HUES6 (cell line): ENCODE data around the gene SLC25A52.
"Not testable (repeated sequence)": the region's sequence is repeated elsewhere in the genome, so short reads cannot be mapped to it uniquely, and the experiment has no call there.

Experiments
- H3K27ac ChIP-seq: 2 replicates; pipeline ENCODE4 v1.7.0; 2013; ENCODE audit warnings: low read depth, mild to moderate bottlenecking, low read length, inconsistent platforms
- H3K27me3 ChIP-seq: 2 replicates; pipeline ENCODE4 v1.6.1; 2013; ENCODE audit warnings: low read length; ENCODE audit not compliant: control insufficient read depth, insufficient read depth
- H3K36me3 ChIP-seq: 2 replicates; pipeline ENCODE4 v1.6.1; 2013; ENCODE audit warnings: low read length; ENCODE audit not compliant: control insufficient read depth, insufficient read depth
- H3K4me1 ChIP-seq: 2 replicates; pipeline ENCODE4 v1.6.1; 2013; ENCODE audit warnings: low read length; ENCODE audit not compliant: control insufficient read depth, insufficient read depth
- H3K4me3 ChIP-seq: 2 replicates; pipeline ENCODE4 v1.5.1; 2013; ENCODE audit warnings: low read depth, low read length
- H3K9ac ChIP-seq: one replicate; pipeline ENCODE4 v1.6.1; 2013; ENCODE audit warnings: mild to moderate bottlenecking, low read length
- H3K9me3 ChIP-seq: 2 replicates; pipeline ENCODE4 v1.6.1; 2013; ENCODE audit warnings: low read depth, low read length; ENCODE audit not compliant: control insufficient read depth, insufficient read depth

SLC25A52 gene

GRCh38 chr18:31778391-31778950 is 17.8 kb upstream of the SLC25A52 start:
- peaks cover 38% of the 10 kb centered on the region for H3K9me3 ChIP-seq
- H3K9ac ChIP-seq: no peak overlapping the region
- H3K27me3 ChIP-seq: no peaks in the 10 kb centered on the region
- no peaks in the 10 kb centered on the region for H3K4me1 ChIP-seq
- H3K27ac ChIP-seq: no peak overlapping the region
- no peak overlapping the region for H3K4me3 ChIP-seq
- no peaks in the 10 kb centered on the region for H3K36me3 ChIP-seq

GRCh38 chr18:31776093-31776492 is 15.4 kb upstream of the SLC25A52 start:
- Histone ChIP-seq H3K9ac (no peak overlapping the region), H3K4me1 (no peaks in the 10 kb centered on the region), H3K36me3 (no peaks in the 10 kb centered on the region), H3K4me3 (no peak overlapping the region), H3K27ac (no peak overlapping the region), H3K27me3 (no peaks in the 10 kb centered on the region), H3K9me3 (peaks cover 29% of the 10 kb centered on the region)

GRCh38 chr18:31774962-31775361 is 14.3 kb upstream of the SLC25A52 start:
- H3K36me3 ChIP-seq: no peaks in the 10 kb centered on the region
- no peaks in the 10 kb centered on the region for H3K27me3 ChIP-seq
- H3K9me3 ChIP-seq: peaks cover 24% of the 10 kb centered on the region
- no peaks in the 10 kb centered on the region for H3K4me1 ChIP-seq
- no peak overlapping the region for H3K27ac ChIP-seq
- H3K4me3 ChIP-seq: no peak overlapping the region
- no peak overlapping the region for H3K9ac ChIP-seq

DNA sequence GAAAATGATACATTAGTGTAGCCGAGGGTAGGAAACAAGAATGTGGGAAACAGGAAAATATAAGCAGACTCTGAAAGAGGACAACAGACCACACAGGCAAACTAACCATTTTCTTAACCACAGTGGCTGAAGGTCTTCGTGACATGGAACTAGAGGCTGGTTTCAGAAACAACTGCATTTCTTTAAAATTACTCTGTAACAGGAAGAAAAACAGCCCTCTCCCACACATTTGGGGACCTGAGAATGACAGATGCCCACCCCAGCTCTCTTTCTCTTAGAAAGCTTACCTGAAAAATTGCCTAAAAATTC is 13.8 kb upstream of the SLC25A52 start:
- H3K4me3 ChIP-seq: no peak overlapping the region
- no peaks in the 10 kb centered on the region for H3K27me3 ChIP-seq
- H3K36me3 ChIP-seq: no peaks in the 10 kb centered on the region
- H3K4me1 ChIP-seq: no peaks in the 10 kb centered on the region
- no peak overlapping the region for H3K9ac ChIP-seq
- H3K27ac ChIP-seq: no peak overlapping the region
- H3K9me3 ChIP-seq: peaks cover 19% of the 10 kb centered on the region

DNA sequence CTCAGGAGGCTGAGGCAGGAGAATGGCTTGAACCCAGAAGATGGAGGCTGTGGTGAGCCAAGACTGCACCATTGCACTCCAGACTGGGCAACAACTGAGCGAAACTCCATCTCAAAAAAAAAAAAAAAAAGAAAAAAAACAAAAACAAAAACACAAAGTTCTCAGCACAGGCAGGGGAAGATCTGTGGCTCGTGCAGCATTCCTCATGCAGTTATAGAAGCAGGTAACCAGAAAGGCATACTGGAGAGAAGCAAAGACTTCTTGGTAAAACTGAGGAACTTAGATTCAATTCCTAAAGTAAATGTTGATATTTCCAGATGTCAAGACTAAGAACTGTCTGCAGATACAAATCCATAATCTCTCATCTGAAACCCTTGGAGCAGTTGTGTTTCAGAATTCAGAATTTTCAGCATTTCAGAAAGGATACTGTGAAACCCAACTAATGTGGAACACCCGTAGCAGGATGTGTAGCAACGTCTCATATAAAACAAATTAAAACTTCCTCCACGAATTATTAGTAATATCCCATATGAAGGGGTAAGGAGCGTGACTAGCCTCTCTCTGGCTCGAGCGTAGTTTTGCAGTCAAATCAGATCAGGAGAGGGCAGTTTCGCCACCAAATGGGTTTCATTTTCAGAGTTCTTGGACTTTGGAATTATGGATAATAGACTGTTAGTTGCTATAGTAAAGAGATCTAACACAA is 13.2 kb upstream of the SLC25A52 start:
- H3K4me3 ChIP-seq: no peak overlapping the region
- no peak overlapping the region for H3K27ac ChIP-seq
- no peaks in the 10 kb centered on the region for H3K27me3 ChIP-seq
- no peaks in the 10 kb centered on the region for H3K36me3 ChIP-seq
- no peak overlapping the region for H3K9ac ChIP-seq
- H3K9me3 ChIP-seq: peaks cover 14% of the 10 kb centered on the region
- no peaks in the 10 kb centered on the region for H3K4me1 ChIP-seq

- Histone ChIP-seq H3K9ac (no peak overlapping the region), H3K4me1 (no peaks in the 10 kb centered on the region), H3K27me3 (no peaks in the 10 kb centered on the region), H3K27ac (no peak overlapping the region), H3K9me3 (peaks cover 2% of the 10 kb centered on the region; the same call in 1 of the 2 replicates), H3K4me3 (no peak overlapping the region), H3K36me3 (no peaks in the 10 kb centered on the region)
These were observed 12.0 kb upstream of the SLC25A52 start for GRCh38 chr18:31772699-31773098.

DNA sequence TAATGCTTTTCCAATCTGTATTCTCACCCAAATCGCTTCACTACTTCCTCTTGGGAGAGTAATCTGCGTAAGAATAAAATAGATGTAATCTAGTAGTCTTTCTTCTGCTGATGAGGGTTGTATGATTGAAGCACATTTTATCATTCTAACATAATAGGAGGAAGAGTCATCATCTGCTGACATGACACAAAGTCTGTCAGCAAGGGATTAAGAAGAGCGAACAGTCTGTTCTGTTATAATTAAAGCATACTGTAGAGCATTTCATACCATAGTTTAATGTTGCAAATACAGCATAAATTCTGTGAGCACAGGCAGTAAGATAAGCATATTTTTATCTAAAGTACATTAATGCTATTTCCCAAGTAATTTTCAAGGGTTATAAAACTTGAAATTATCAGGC is 10.4 kb downstream of the SLC25A52 start:
- Histone ChIP-seq H3K4me1 (no peaks in the 10 kb centered on the region), H3K9ac (no peak overlapping the region), H3K4me3 (no peak overlapping the region), H3K27ac (no peak overlapping the region), H3K9me3 (no peaks in the 10 kb centered on the region), H3K36me3 (no peaks in the 10 kb centered on the region), H3K27me3 (no peaks in the 10 kb centered on the region)

DNA sequence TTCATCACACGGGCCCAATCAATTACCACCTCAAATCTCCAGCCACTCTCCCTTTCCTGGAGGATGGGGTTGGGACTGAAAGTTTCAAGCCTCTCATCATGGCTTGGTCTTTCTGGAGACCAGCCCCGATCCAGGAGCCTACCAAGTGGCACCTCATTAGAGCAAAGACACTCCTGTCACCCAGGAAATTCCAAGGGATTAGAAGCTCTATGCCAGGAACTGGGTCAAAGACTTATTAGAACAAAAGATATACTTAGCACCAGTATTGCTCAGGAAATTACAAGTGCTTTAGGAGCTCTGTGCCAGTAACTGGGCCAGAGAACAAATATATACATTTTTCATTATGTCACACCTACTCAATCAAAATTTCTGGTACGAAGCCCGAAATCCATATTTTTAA is 14.3 kb downstream of the SLC25A52 start:
- H3K36me3 ChIP-seq: no peaks in the 10 kb centered on the region
- H3K4me3 ChIP-seq: no peak overlapping the region
- no peaks in the 10 kb centered on the region for H3K27me3 ChIP-seq
- H3K27ac ChIP-seq: no peak overlapping the region
- peaks cover 13% of the 10 kb centered on the region for H3K9me3 ChIP-seq
- no peak overlapping the region for H3K9ac ChIP-seq
- H3K4me1 ChIP-seq: peaks cover 9% of the 10 kb centered on the region; the same call in 1 of the 2 replicates

- H3K36me3 ChIP-seq: no peaks in the 10 kb centered on the region
- peaks cover 17% of the 10 kb centered on the region for H3K9me3 ChIP-seq
- H3K4me3 ChIP-seq: no peak overlapping the region
- no peak overlapping the region for H3K27ac ChIP-seq
- H3K9ac ChIP-seq: no peak overlapping the region
- H3K4me1 ChIP-seq: peaks cover 9% of the 10 kb centered on the region; the same call in 1 of the 2 replicates
- no peaks in the 10 kb centered on the region for H3K27me3 ChIP-seq
These were observed 16.2 kb downstream of the SLC25A52 start for GRCh38 chr18:31744321-31745067.

- H3K27ac ChIP-seq, H3K36me3 ChIP-seq, H3K4me1 ChIP-seq: not testable (repeated sequence)
These were observed 17.1 kb downstream of the SLC25A52 start for GRCh38 chr18:31743600-31743999.

DNA sequence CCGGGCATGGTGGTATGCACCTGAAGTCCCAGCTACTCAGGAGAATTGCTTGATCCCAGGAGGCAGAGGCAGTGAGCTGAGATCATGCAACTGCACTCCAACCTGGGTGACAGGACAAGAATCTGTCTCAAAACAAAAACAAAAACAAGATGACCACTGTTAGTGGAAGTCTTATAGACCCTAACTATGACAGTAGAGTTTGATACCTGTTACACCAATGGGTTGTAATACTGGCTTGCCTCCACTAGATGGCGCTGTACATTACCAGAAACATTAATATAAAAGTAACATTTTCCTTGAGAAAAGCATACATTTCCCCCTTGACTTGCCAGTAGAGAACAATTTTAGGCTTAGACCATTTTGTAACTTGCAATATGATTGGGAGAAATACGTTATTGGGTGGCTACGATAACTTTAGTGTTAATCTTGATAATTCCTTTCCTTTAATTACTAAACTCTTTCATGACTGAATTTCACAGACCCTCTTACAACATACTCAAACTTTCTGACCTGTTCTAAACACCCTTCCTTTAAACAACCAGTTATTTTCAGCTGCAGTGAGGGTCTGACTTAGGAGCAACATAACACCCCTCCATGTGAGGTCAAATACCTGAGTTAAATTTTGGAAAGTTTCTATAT is 19.5 kb downstream of the SLC25A52 start:
- Histone ChIP-seq H3K36me3 (no peaks in the 10 kb centered on the region), H3K4me1 (peaks cover 9% of the 10 kb centered on the region; the same call in 1 of the 2 replicates), H3K27me3 (no peaks in the 10 kb centered on the region)

More at GRCh38 chr18:31743600-31743999, 17.1 kb downstream of the SLC25A52 start:
- not testable (repeated sequence) for H3K9ac ChIP-seq, H3K4me3 ChIP-seq, H3K27me3 ChIP-seq
- peaks cover 26% of the 10 kb centered on the region for H3K9me3 ChIP-seq

More for the DNA sequence above, 19.5 kb downstream of the SLC25A52 start:
- no peak overlapping the region for H3K4me3 ChIP-seq
- no peak overlapping the region for H3K9ac ChIP-seq
- H3K9me3 ChIP-seq: peaks cover 30% of the 10 kb centered on the region
- no peak overlapping the region for H3K27ac ChIP-seq
